KG1 (cell line): Measurements from ENCODE around the gene SREBF1.
"Not testable (repeated sequence)": the region's sequence is repeated elsewhere in the genome, so short reads cannot be mapped to it uniquely, and the experiment has no call there.

Source experiments
- DNase-seq: peaks from one replicate; lab custom pipeline; 2025; lab: John Stamatoyannopoulos, UW

Gene SREBF1

GRCh38 chr17:17811381-17812210 is 25.2 kb downstream of the SREBF1 start:
- DNase-seq = no peak

GRCh38 chr17:17810895-17811248 is 25.9 kb downstream of the SREBF1 start:
- no peak for DNase-seq

GRCh38 chr17:17810084-17810894 is 26.5 kb downstream of the SREBF1 start:
- no peak for DNase-seq

GRCh38 chr17:17809531-17810083 is 27.2 kb downstream of the SREBF1 start:
- DNase-seq = no peak

GRCh38 chr17:17808706-17809432 is 27.9 kb downstream of the SREBF1 start:
- DNase-seq = no peak

GRCh38 chr17:17808200-17808599 is 28.6 kb downstream of the SREBF1 start:
- not testable (repeated sequence) for DNase-seq

GRCh38 chr17:17807440-17807839 is 29.3 kb downstream of the SREBF1 start:
- DNase-seq = no peak

GRCh38 chr17:17806611-17807274 is 30.0 kb downstream of the SREBF1 start:
- no peak for DNase-seq

- no peak for DNase-seq
Measured at GRCh38 chr17:17806035-17806434, 30.8 kb downstream of the SREBF1 start.

- DNase-seq = no peak
Measured at GRCh38 chr17:17805575-17805974, 31.2 kb downstream of the SREBF1 start.

GRCh38 chr17:17804007-17804406 is 32.8 kb downstream of the SREBF1 start:
- DNase-seq = no peak

- DNase-seq = no peak
Measured at GRCh38 chr17:17801800-17802481, 34.8 kb downstream of the SREBF1 start.

- no peak for DNase-seq
Measured at GRCh38 chr17:17800504-17801021, 36.2 kb downstream of the SREBF1 start.

GRCh38 chr17:17798573-17799255 is 38.1 kb downstream of the SREBF1 start:
- DNase-seq = no peak

- no peak for DNase-seq
Measured at GRCh38 chr17:17798010-17798556, 38.7 kb downstream of the SREBF1 start.

GRCh38 chr17:17797119-17797809 is 39.5 kb downstream of the SREBF1 start:
- no peak for DNase-seq

GRCh38 chr17:17796787-17797061 is 40.1 kb downstream of the SREBF1 start:
- no peak for DNase-seq

GRCh38 chr17:17795946-17796786 is 40.6 kb downstream of the SREBF1 start:
- DNase-seq = no peak

GRCh38 chr17:17795296-17795695 is 41.5 kb downstream of the SREBF1 start:
- no peak for DNase-seq
